ENCODE data around the gene FOXS1.

DNA sequence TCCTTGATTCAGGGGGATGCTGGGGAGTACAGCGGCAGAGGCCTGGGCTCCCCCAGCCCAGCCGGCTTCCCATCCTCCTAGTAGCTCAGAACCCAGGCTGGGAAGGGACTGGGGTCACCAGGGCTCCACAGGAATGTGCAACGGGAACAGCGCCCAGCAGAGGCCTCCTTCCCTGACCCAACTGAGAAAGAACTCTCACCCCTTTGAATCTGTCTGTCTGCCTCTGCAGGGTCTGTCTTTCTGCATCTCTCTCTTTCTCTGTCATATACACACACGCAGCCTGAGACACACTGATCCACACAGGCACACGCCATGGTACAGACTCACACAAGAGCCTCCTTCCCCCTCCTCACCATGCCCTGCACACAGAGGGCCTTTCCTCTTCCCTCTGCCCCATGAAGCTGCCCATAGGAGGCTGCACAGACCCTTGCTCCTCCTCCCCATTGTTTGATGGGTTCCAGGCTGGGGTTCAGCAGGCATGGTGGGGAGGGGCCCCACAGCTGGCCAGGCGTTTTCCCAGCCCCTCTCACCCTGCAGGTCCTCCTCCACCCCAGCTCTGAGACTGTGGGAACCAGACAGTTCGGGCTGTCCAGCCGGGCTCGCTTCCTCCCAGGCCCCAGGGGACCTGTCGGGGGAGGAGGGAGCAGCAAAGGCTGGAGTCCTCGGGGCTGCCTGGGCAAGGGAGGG lies 2.8 kb downstream of the FOXS1 start:
- TF ChIP-seq, protein P1, sequence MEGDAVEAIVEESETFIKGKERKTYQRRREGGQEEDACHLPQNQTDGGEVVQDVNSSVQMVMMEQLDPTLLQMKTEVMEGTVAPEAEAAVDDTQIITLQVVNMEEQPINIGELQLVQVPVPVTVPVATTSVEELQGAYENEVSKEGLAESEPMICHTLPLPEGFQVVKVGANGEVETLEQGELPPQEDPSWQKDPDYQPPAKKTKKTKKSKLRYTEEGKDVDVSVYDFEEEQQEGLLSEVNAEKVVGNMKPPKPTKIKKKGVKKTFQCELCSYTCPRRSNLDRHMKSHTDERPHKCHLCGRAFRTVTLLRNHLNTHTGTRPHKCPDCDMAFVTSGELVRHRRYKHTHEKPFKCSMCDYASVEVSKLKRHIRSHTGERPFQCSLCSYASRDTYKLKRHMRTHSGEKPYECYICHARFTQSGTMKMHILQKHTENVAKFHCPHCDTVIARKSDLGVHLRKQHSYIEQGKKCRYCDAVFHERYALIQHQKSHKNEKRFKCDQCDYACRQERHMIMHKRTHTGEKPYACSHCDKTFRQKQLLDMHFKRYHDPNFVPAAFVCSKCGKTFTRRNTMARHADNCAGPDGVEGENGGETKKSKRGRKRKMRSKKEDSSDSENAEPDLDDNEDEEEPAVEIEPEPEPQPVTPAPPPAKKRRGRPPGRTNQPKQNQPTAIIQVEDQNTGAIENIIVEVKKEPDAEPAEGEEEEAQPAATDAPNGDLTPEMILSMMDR (conservative IDR thresholded peaks at IDR 0.05; ENCODE audit: low read depth, low read length): no peak
- no peak for TF ChIP-seq EZH2 (IDR thresholded peaks at IDR 0.05; ENCODE audit: low read length, unreplicated experiment)
